Embryonic facial prominence (tissue), 1 donor: ENCODE results near the gene NAPA.
"Not testable (repeated sequence)": the region's sequence is repeated elsewhere in the genome, so short reads cannot be mapped to it uniquely, and the experiment has no call there.

Experiments used
- DNase-seq: peaks from one replicate; pipeline ENCODE4 v3.0.0-alpha.2; 2016; ENCODE audit errors: extremely low spot score

The NAPA gene

GRCh38 chr19:47486220-47486619, 28.6 kb downstream of the NAPA start:
- not testable (repeated sequence) for DNase-seq

DNA sequence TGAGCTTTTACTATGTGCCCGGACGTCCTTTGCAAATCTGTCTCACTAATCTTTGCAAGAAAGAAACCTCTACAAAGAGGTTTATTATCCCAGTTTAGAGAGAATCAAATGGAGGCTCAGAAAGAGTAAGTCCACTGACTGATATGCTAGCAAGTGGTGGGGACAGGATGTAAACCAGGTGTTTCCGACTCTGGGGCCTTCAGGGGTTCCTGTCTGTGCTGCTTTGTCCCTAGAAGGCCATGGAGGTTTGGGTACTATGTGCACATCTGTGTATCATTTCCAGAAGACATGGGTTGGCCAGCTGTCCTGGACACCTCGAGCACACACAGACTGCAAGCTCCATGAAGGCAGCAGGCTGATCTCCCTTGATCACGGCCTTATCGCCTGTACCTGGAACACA, 29.7 kb downstream of the NAPA start:
- DNase-seq = no peak

DNA sequence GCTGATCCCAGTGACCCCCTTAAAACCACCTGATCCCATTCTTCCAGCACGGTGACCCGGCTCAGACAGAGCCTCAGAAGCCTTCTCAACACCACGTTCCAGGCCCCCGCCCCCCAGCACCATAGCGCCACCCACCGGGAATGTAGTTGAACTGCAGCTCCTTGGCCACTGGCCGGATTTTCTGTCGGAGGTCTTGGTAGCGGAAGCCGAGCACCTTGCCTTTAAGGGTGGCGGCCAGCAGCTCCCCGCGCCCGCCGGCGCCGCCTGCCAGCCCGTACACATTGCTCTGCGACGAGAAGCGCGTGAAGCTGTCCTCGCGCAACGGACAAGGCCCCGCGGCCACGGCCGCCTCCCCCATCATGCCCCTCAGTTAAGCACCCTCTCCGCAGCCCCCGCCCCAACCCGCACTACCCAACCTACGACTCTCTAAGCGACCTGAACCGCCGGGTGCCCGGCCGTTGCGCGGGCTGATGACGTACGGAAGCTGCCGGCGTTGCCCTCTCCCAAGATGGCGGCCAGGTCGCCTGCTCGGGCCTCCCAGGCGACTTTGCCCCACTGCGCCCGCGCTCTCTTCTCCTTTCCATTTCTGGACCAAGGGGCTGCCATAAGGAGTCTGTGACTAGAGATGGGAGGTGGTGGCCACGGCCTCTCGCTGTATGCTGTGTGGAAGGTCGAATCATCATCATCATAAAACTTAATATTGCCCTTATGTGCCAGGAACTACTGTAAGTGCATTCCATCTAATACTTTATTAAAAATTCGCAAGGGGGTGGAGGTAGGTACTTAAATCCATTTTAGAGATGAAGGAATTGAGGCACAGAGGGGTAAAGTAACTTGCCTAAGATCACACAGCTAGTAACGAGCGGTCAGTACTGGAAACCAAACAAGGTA, 30.8 kb downstream of the NAPA start, which contains the start of gene KPTN:
Gene KPTN (minus strand): TSS at position 420 of the 891 bp plus-strand sequence. CDS start 59 bp downstream, at position 361.
- DNase-seq = peak; percentile 83

- DNase-seq = no peak
These were observed 31.7 kb downstream of the NAPA start for GRCh38 chr19:47483200-47483599.

GRCh38 chr19:47481460-47482052, 33.3 kb downstream of the NAPA start:
- no peak for DNase-seq

GRCh38 chr19:47480658-47481057, 34.2 kb downstream of the NAPA start:
- DNase-seq = no peak

- no peak for DNase-seq
These were observed 35.0 kb downstream of the NAPA start for GRCh38 chr19:47479701-47480503.

GRCh38 chr19:47476438-47476972, 38.4 kb downstream of the NAPA start:
- DNase-seq = no peak

DNA sequence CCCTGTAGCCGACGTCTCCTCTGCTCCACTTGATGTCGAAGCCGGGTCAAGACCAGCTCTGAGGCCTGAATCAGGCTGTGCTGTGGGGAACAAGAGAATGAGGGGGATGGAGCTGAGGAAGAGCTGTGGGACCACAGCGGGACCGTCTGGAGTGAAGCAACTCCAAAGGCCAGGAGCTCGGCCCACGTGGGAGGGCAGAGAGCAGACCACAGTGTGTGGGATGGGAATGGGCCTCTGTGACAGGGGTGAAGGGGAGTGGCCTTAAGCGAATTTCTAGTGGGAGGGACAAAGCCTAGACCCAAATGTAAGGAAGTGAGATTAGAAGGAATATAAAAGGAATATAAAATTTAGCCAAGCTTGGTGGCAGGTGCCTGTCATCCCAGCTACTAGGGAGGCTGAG, 39.4 kb downstream of the NAPA start:
- no peak for DNase-seq

GRCh38 chr19:47473336-47473735, 41.5 kb downstream of the NAPA start:
- no peak for DNase-seq

GRCh38 chr19:47471733-47472457, 43.0 kb downstream of the NAPA start, which contains the start of gene SLC8A2:
Gene SLC8A2 (minus strand): TSS chr19:47471893. CDS start chr19:47466403, 5,490 bp downstream.
- peak; percentile 82 for DNase-seq

DNA sequence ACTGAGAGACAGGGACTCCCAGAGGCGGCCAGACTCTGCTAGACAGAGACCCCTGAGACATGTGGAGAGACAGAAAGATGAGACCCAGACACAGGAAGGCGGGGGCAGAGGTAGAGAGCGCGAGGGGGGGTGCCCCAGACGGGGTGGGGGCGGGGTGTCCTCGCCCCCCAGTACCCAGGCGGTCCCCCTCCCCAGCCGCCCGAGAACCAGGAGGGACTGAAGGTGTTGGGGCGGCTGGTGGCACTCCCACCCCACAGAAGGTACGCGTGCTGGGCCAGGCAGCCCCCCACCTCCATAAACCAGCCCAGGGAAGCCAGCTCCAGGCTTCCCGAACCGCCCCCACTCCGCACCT, 43.5 kb downstream of the NAPA start:
- DNase-seq = no peak

DNA sequence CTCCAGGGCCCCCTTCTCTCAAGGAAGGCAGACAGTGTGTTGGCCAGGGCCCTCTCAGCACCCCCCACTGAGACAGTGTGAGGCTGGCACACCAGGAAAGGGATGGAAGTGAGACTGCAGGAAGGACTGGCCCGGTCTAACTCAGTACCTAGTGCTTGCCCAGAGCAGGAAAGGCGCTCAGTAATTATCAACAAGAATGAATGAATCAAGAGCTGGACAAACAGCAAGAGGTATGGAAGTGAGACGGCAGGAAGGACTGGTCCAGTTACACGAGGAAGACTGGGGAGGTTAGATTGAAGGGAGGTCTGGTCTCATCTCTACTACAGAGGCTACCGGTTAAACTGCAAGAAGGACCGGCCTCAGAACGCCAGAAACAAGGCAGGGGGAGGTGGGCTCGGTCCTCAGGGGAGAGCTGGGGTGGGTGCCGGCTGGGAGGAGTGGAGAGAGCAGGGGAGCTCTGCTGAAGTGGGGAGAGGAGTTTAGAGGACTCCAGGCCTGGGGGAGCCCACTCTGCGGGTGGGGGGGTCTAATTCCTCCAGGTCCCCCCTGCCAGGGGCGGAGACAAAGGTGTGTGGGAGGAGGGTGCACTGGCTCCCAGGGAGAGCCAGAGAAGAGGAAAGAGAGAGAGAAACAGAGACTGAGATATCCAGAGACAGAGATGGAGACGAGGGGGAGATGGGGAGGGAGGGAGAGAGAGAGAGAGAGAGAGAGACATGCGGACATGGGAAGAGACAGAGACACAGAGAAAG, 44.2 kb downstream of the NAPA start:
- DNase-seq = no peak

GRCh38 chr19:47469719-47470118, 45.1 kb downstream of the NAPA start:
- DNase-seq = no peak

- DNase-seq = no peak
These were observed 45.5 kb downstream of the NAPA start for GRCh38 chr19:47469363-47469700.

- DNase-seq = no peak
These were observed 46.9 kb downstream of the NAPA start for GRCh38 chr19:47467914-47468313.

GRCh38 chr19:47465957-47466356, 48.9 kb downstream of the NAPA start:
- no peak for DNase-seq

- no peak for DNase-seq
These were observed 50.0 kb downstream of the NAPA start for GRCh38 chr19:47464675-47465419.

DNA sequence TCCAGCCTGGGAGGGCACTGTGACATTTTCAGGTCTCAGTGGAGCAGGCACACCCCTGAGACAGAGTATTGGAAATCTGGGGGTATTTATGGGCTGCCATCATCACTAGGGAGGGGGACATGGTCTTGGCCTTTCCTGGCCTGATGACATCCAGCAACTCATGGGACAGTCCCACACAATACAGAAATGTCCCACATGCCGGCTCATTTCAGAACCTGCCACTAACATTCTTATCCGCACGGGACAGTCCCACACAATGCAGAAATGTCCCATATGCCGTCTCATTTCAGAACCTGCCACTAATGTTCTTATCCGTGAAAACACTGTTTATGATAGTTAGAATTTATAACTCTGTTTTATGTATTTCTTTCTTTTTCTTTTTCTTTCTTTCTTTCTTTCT, 53.0 kb downstream of the NAPA start:
- DNase-seq = no peak

- DNase-seq = no peak
These were observed 55.4 kb downstream of the NAPA start for GRCh38 chr19:47459477-47459876.
